IMR-90 (cell line): ENCODE data around the gene S1PR1. TPM values are rescaled to one million over a fixed set of nuclear protein-coding genes. Genes with fewer than 3 reads are reported as not detected.
A peak's percentile ranks its signal among the peaks of the same experiment; 100 is the strongest.

Experiments
- ATAC-seq: fragments of 200-7000 bp; cut with Tn5 transposase; 2 replicates; pipeline ENCODE4 v1.9.1; 2020; ENCODE audit warnings: low read depth, mild to moderate bottlenecking, moderate library complexity
- BruUV-seq: library from RNA; stranded (reverse); fragments of 400-500 nt; replicated peaks from 2 replicates; lab custom pipeline; 2021; lab: Mats Ljungman, UMichigan
- CTCF ChIA-PET: fragments of 300-600 bp; formaldehyde crosslinking; extraction: SDS; loops from one replicate; lab custom pipeline; 2021; ENCODE audit warnings: antibody characterized with exemption; lab: Yijun Ruan, JAX
- POLR2A ChIA-PET: fragments of 300-600 bp; sonication (Branson Sonifier 250); formaldehyde crosslinking; loops from one replicate; lab custom pipeline; 2022; ENCODE audit warnings: antibody characterized with exemption; ENCODE audit not compliant: unreplicated experiment; lab: Charles Lee
- DNase-seq: peaks from one replicate; pipeline ENCODE4 v3.0.0; 2013
- H2AFZ ChIP-seq: replicated peaks from 2 replicates; pipeline ENCODE3; 2013; ENCODE audit warnings: low read length, mild to moderate bottlenecking; ENCODE audit not compliant: poor library complexity
- H2AK5ac ChIP-seq: 2 replicates; pipeline ENCODE4 v1.6.1; 2013; ENCODE audit warnings: low read depth, low read length, inconsistent platforms
- H2AK9ac ChIP-seq: replicated peaks from 2 replicates; pipeline ENCODE3; 2013; ENCODE audit warnings: mild to moderate bottlenecking, low read depth, low read length, moderate library complexity; ENCODE audit not compliant: poor library complexity
- H2BK120ac ChIP-seq: 2 replicates; pipeline ENCODE4 v1.6.1; 2013; ENCODE audit warnings: low read depth, low read length, inconsistent platforms
- H2BK15ac ChIP-seq: 3 replicates; pipeline ENCODE4 v1.6.1; 2013; ENCODE audit warnings: low read depth, low read length, inconsistent platforms
- H2BK20ac ChIP-seq: 2 replicates; pipeline ENCODE4 v1.6.1; 2013; ENCODE audit warnings: low read depth, mild to moderate bottlenecking, inconsistent platforms, low read length, moderate library complexity
- H2BK5ac ChIP-seq: 2 replicates; pipeline ENCODE4 v1.6.1; 2013; ENCODE audit warnings: mild to moderate bottlenecking, low read depth, low read length, inconsistent platforms; ENCODE audit not compliant: poor library complexity, severe bottlenecking
- H3K14ac ChIP-seq: replicated peaks from 2 replicates; pipeline ENCODE4 v1.6.1; 2013; ENCODE audit warnings: low read depth, low read length, inconsistent platforms
- H3K18ac ChIP-seq: 2 replicates; pipeline ENCODE4 v1.6.1; 2013; ENCODE audit warnings: low read depth, low read length, control low read depth
- H3K23ac ChIP-seq: 2 replicates; pipeline ENCODE4 v1.6.1; 2013; ENCODE audit warnings: low read depth, low read length, inconsistent platforms
- H3K27ac ChIP-seq: 2 replicates; pipeline ENCODE4 v1.5.1; 2013; ENCODE audit warnings: mild to moderate bottlenecking, control low read depth, low read length; ENCODE audit not compliant: insufficient read depth
- H3K27me3 ChIP-seq: 2 replicates; pipeline ENCODE4 v1.6.1; 2013; ENCODE audit warnings: low read length; ENCODE audit not compliant: control insufficient read depth, insufficient read depth
- H3K36me3 ChIP-seq: 2 replicates; pipeline ENCODE4 v1.6.1; 2013; ENCODE audit warnings: low read length, mixed read lengths; ENCODE audit not compliant: control insufficient read depth, insufficient read depth
- H3K4ac ChIP-seq: 2 replicates; pipeline ENCODE4 v1.6.1; 2013; ENCODE audit warnings: low read depth, low read length, inconsistent platforms
- H3K4me1 ChIP-seq: 2 replicates; pipeline ENCODE4 v1.6.1; 2013; ENCODE audit warnings: low read length, mixed read lengths; ENCODE audit not compliant: control insufficient read depth, insufficient read depth
- H3K4me2 ChIP-seq: 2 replicates; pipeline ENCODE4 v1.6.1; 2013; ENCODE audit warnings: low read depth, mild to moderate bottlenecking, control low read depth, low read length, moderate library complexity
- H3K4me3 ChIP-seq: 2 replicates; pipeline ENCODE4 v1.5.1; 2013; ENCODE audit warnings: low read depth, mild to moderate bottlenecking, control low read depth, low read length, moderate library complexity; ENCODE audit not compliant: insufficient read depth
- H3K56ac ChIP-seq: 2 replicates; pipeline ENCODE4 v1.6.1; 2013; ENCODE audit warnings: low read length, inconsistent platforms; ENCODE audit not compliant: insufficient read depth; ENCODE audit errors: extremely low read depth
- H3K79me1 ChIP-seq, 2 experiments: 2 replicates each; pipeline ENCODE4 v1.6.1; 2013; ENCODE audit warnings: low read length in 2 of 2, inconsistent platforms in 1 of 2, low read depth in 1 of 2
- H3K9ac ChIP-seq: 2 replicates; pipeline ENCODE4 v1.6.1; 2013; ENCODE audit warnings: low read depth, low read length, control low read depth
- H3K9me1 ChIP-seq: 2 replicates; pipeline ENCODE4 v1.6.1; 2013; ENCODE audit warnings: low read length, inconsistent platforms; ENCODE audit not compliant: insufficient read depth
- H3K9me3 ChIP-seq: 2 replicates; pipeline ENCODE4 v1.6.1; 2013; ENCODE audit warnings: low read length; ENCODE audit not compliant: control insufficient read depth, insufficient read depth
- H4K20me1 ChIP-seq: 2 replicates; pipeline ENCODE4 v1.6.1; 2013; ENCODE audit warnings: low read length, inconsistent platforms; ENCODE audit not compliant: insufficient read depth
- H4K5ac ChIP-seq: 2 replicates; pipeline ENCODE4 v1.6.1; 2013; ENCODE audit warnings: mild to moderate bottlenecking, low read depth, low read length, control low read depth
- H4K8ac ChIP-seq, 2 experiments: 2 replicates each; pipeline ENCODE4 v1.6.1; 2013; ENCODE audit warnings: low read depth in 2 of 2, low read length in 2 of 2, control low read depth in 1 of 2, inconsistent platforms in 1 of 2
- H4K91ac ChIP-seq: 2 replicates; pipeline ENCODE4 v1.6.1; 2013; ENCODE audit warnings: low read depth, low read length, inconsistent platforms; ENCODE audit not compliant: insufficient read depth
- BHLHE40 ChIP-seq: fragments of 150-350 bp; IDR thresholded peaks from 2 replicates; pipeline ENCODE4 v1.6.1; 2016; ENCODE audit warnings: mild to moderate bottlenecking, low read depth, low read length
- CEBPB ChIP-seq: IDR thresholded peaks from 2 replicates; pipeline ENCODE4 v1.6.1; 2012; ENCODE audit warnings: low read depth, low read length, improper control_type of control experiment
- CHD1 ChIP-seq: IDR thresholded peaks from 2 replicates; pipeline ENCODE4 v1.6.1; 2012; ENCODE audit warnings: low read depth, low read length, improper control_type of control experiment
- FOS ChIP-seq: fragments of 150-350 bp; IDR thresholded peaks from 2 replicates; pipeline ENCODE4 v1.6.1; 2016; ENCODE audit warnings: low read depth, low read length
- MAFK ChIP-seq: IDR thresholded peaks from 2 replicates; pipeline ENCODE4 v1.6.1; 2012; ENCODE audit warnings: low read depth, low read length, improper control_type of control experiment
- MAZ ChIP-seq: IDR thresholded peaks from 2 replicates; pipeline ENCODE4 v1.6.1; 2012; ENCODE audit warnings: low read depth, mild to moderate bottlenecking, low read length, improper control_type of control experiment, moderate library complexity, borderline replicate concordance
- MXI1 ChIP-seq: IDR thresholded peaks from 2 replicates; pipeline ENCODE4 v1.6.1; 2012; ENCODE audit warnings: low read depth, mild to moderate bottlenecking, low read length, moderate library complexity, borderline replicate concordance
- NFE2L2 ChIP-seq: fragments of 150-350 bp; IDR thresholded peaks from 2 replicates; pipeline ENCODE4 v1.6.1; 2016; ENCODE audit warnings: low read depth, mild to moderate bottlenecking, low read length
- POLR2A ChIP-seq: IDR thresholded peaks from 2 replicates; pipeline ENCODE4 v1.6.1; 2012; ENCODE audit warnings: mild to moderate bottlenecking, low read depth, low read length
- RAD21 ChIP-seq: IDR thresholded peaks from 2 replicates; pipeline ENCODE4 v1.6.1; 2012; ENCODE audit warnings: low read length, improper control_type of control experiment
- RCOR1 ChIP-seq: IDR thresholded peaks from 2 replicates; pipeline ENCODE4 v1.6.1; 2012; ENCODE audit warnings: mild to moderate bottlenecking, low read length, improper control_type of control experiment; ENCODE audit not compliant: insufficient replicate concordance
- RFX5 ChIP-seq: IDR thresholded peaks from 2 replicates; pipeline ENCODE4 v1.8.0; 2012; ENCODE audit warnings: low read depth, mild to moderate bottlenecking, low read length, moderate library complexity
- SMC3 ChIP-seq: fragments of 150-350 bp; IDR thresholded peaks from 2 replicates; pipeline ENCODE4 v1.6.1; 2016; ENCODE audit warnings: low read depth, mild to moderate bottlenecking, antibody characterized with exemption, low read length, moderate library complexity
- WGBS, 2 experiments: methylation state at CpG; one replicate each; pipeline versions ENCODE4 v1.1.5 to v1.1.7; 2013; ENCODE audit warnings: missing lambda C conversion rate in 2 of 2; ENCODE audit not compliant: insufficient read length in 1 of 2; ENCODE audit errors: extremely low coverage in 2 of 2; 5-methylcytosine and 5-hydroxymethylcytosine counted together
- dilution Hi-C: fragments of 300-500 bp; cut with HindIII; formaldehyde crosslinking; loops from one replicate; pipeline ENCODE4 v1.14.3; 2018; ENCODE audit warnings: low sequenced_read_pairs; ENCODE audit not compliant: unreplicated experiment
- in situ Hi-C: fragments of 300-500 bp; cut with MboI; formaldehyde crosslinking; loops from 3 replicates; pipeline ENCODE4 v1.14.3; 2019; ENCODE audit warnings: low sequenced_read_pairs, inconsistent platforms, mixed read lengths
- intact Hi-C: fragments of 100-400 bp; cut with micrococcal nuclease; formaldehyde crosslinking; loops from 2 replicates; pipeline ENCODE4 v1.10.0; 2022
- polyA plus RNA-seq, 3 experiments: library from polyadenylated mRNA; depleted of rRNA; stranded (reverse); fragments of >200 nt; gene quantifications; 2 replicates each; pipeline ENCODE4 v1.2.3, GENCODE V29; 2012; ENCODE audit warnings: low replicate concordance in 1 of 3
- total RNA-seq: library from RNA; depleted of rRNA; stranded (reverse); fragments of >200 nt; gene quantifications from 2 replicates; pipeline ENCODE4 v1.2.3, GENCODE V29; 2012
- TF ChIP-seq, protein P1 (sequence below): fragments of 150-350 bp; IDR thresholded peaks from 2 replicates; pipeline ENCODE4 v1.6.1; 2016; ENCODE audit warnings: low read depth, mild to moderate bottlenecking, low read length, moderate library complexity, borderline replicate concordance
- TF ChIP-seq, protein P2 (sequence below): conservative IDR thresholded peaks from 2 replicates; pipeline ENCODE4 v1.5.1; 2012; ENCODE audit warnings: mild to moderate bottlenecking, low read depth, low read length, improper control_type of control experiment
- TF ChIP-seq, protein P3 (sequence below): fragments of 150-350 bp; IDR thresholded peaks from 2 replicates; pipeline ENCODE4 v1.6.1; 2017; ENCODE audit warnings: mild to moderate bottlenecking, antibody characterized with exemption, low read length, low read depth

Gene S1PR1
- total and polyA plus RNA-seq, 2 of the 4 experiments (the other 2 are of a cell fraction) = 12.9 to 15.6 TPM

DNA sequence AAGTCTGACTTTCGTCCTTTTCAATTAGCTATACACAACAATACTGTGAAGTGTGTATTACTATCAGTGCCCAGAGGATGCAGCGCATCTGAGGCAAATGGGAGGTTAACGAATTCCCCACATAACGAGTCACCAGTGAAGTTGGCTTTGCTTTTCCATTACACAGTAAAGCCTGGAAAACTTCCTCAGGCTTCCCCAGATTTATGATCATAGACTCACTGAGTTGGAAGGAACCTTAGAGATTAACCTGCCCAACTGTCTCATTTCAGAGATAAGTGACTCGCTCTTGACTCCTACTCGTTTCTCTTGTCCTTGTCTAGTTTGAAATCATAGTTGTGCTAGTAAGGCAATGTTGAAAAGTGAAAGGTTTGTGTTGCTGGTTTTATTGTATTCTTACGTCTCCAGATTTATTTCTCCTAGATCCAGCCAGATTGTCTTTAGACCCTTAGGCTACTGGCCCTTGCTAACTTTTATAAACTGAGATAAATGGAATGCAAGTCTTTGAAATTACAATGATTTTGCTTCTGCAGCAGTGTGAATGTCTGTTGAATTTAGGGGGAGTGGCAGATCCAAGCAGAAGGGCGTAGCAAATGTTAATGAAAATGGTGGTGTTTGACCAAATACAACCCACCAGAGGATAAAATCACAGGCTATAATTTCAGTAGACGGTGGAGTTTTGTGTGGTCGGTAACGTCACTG lies 17.3 kb downstream of the S1PR1 start:
- 95% methylated on average over 3 of the region's 11 CpGs; no CpG with 5 or more reads in 1 of the 2 experiments for WGBS, 2 experiments
- Histone ChIP-seq H4K20me1 (no peaks in the 10 kb centered on the region), H4K5ac (no peak overlapping the region), H3K4me2 (no peak overlapping the region), H3K9ac (no peak overlapping the region), H3K27me3 (no peaks in the 10 kb centered on the region), H3K79me1 (no peaks in the 10 kb centered on the region), H2BK20ac (no peak overlapping the region; the same call in 1 of the 2 replicates), H4K8ac (no peak overlapping the region), H3K23ac (no peak overlapping the region), H2BK15ac (no peak overlapping the region), H3K4me3 (no peak overlapping the region), H2AK5ac (no peak overlapping the region), H3K4ac (no peak overlapping the region), H3K56ac (no peak overlapping the region), H2AFZ (peak overlapping the region; percentile 12), H3K18ac (no peak overlapping the region), H2AK9ac (no peak overlapping the region), H4K91ac (no peak overlapping the region), H3K36me3 (no peaks in the 10 kb centered on the region), H3K9me1 (no peaks in the 10 kb centered on the region), H2BK120ac (no peak overlapping the region), H3K14ac (no peak overlapping the region), H3K9me3 (no peaks in the 10 kb centered on the region), H3K4me1 (no peaks in the 10 kb centered on the region), H2BK5ac (no peak overlapping the region), H3K27ac (no peak overlapping the region)
- POLR2A ChIA-PET = no interaction called here
- dilution Hi-C loops = no loop called here
- no peak for TF ChIP-seq SMC3
- no peak for TF ChIP-seq MXI1
- TF ChIP-seq, protein P1, sequence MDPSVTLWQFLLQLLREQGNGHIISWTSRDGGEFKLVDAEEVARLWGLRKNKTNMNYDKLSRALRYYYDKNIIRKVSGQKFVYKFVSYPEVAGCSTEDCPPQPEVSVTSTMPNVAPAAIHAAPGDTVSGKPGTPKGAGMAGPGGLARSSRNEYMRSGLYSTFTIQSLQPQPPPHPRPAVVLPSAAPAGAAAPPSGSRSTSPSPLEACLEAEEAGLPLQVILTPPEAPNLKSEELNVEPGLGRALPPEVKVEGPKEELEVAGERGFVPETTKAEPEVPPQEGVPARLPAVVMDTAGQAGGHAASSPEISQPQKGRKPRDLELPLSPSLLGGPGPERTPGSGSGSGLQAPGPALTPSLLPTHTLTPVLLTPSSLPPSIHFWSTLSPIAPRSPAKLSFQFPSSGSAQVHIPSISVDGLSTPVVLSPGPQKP = no peak
- TF ChIP-seq, protein P2, sequence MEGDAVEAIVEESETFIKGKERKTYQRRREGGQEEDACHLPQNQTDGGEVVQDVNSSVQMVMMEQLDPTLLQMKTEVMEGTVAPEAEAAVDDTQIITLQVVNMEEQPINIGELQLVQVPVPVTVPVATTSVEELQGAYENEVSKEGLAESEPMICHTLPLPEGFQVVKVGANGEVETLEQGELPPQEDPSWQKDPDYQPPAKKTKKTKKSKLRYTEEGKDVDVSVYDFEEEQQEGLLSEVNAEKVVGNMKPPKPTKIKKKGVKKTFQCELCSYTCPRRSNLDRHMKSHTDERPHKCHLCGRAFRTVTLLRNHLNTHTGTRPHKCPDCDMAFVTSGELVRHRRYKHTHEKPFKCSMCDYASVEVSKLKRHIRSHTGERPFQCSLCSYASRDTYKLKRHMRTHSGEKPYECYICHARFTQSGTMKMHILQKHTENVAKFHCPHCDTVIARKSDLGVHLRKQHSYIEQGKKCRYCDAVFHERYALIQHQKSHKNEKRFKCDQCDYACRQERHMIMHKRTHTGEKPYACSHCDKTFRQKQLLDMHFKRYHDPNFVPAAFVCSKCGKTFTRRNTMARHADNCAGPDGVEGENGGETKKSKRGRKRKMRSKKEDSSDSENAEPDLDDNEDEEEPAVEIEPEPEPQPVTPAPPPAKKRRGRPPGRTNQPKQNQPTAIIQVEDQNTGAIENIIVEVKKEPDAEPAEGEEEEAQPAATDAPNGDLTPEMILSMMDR = no peak
- no peak for TF ChIP-seq MAFK
- TF ChIP-seq, protein P3, sequence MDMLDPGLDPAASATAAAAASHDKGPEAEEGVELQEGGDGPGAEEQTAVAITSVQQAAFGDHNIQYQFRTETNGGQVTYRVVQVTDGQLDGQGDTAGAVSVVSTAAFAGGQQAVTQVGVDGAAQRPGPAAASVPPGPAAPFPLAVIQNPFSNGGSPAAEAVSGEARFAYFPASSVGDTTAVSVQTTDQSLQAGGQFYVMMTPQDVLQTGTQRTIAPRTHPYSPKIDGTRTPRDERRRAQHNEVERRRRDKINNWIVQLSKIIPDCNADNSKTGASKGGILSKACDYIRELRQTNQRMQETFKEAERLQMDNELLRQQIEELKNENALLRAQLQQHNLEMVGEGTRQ = no peak
- TF ChIP-seq POLR2A = no peak
- TF ChIP-seq BHLHE40 = no peak
- TF ChIP-seq RFX5 = no peak
- TF ChIP-seq RAD21 = no peak
- no peak for TF ChIP-seq CHD1
- no peak for TF ChIP-seq RCOR1
- TF ChIP-seq NFE2L2 = no peak
- TF ChIP-seq CEBPB = no peak
- no peak for TF ChIP-seq FOS
- TF ChIP-seq MAZ = no peak
- in situ Hi-C loops = no loop called here
- intact Hi-C loops = no loop called here
- CTCF ChIA-PET = no interaction called here
- no TSS peak for BruUV-seq
- ATAC-seq = no peak
- peak; percentile 63 for DNase-seq
